CD4-positive, alpha-beta T cell (primary cell): Measurements from ENCODE around the gene ASTN1. TPM values are rescaled to one million over a fixed set of nuclear protein-coding genes. Genes with fewer than 3 reads are reported as not detected.

Source experiments
- ATAC-seq: fragments of 200-7000 bp; cut with Tn5 transposase; one replicate; pipeline ENCODE4 v1.10.0; 2022; ENCODE audit warnings: mild to moderate bottlenecking; ENCODE audit not compliant: poor library complexity
- CTCF ChIA-PET: fragments of 350-600 bp; sonication (Branson Sonifier 250); formaldehyde crosslinking; loops from one replicate; lab custom pipeline; 2021; ENCODE audit warnings: antibody characterized with exemption, inconsistent platforms; lab: Charles Lee
- POLR2A ChIA-PET: fragments of 350-600 bp; sonication (Branson Sonifier 250); formaldehyde crosslinking; loops from one replicate; lab custom pipeline; 2021; ENCODE audit warnings: antibody characterized with exemption, inconsistent platforms; lab: Charles Lee
- DNase-seq, 14 experiments: peaks; one replicate each; pipeline ENCODE4 v3.0.0-alpha.2; 2013 to 2020; ENCODE audit warnings: mixed read lengths in 2 of 14
- H3K27ac ChIP-seq, 2 donors: one replicate each; pipeline versions ENCODE4 v1.5.1 to v1.7.0; 2013; ENCODE audit warnings: low read length in 2 of 2, low read depth in 1 of 2, mild to moderate bottlenecking in 1 of 2
- H3K27me3 ChIP-seq, 2 experiments: 1 replicate in 1 of 2; 2 replicates in 1 of 2; pipeline versions ENCODE4 v1.6.1 to v1.7.0; 2013; ENCODE audit warnings: low read length in 2 of 2, control low read depth in 1 of 2, mild to moderate bottlenecking in 1 of 2, moderate library complexity in 1 of 2; ENCODE audit not compliant: insufficient read depth in 2 of 2, control insufficient read depth in 1 of 2
- H3K36me3 ChIP-seq: one replicate; pipeline ENCODE4 v1.6.1; 2013; ENCODE audit warnings: low read length, control low read depth; ENCODE audit not compliant: insufficient read depth
- H3K4me1 ChIP-seq: one replicate; pipeline ENCODE4 v1.6.1; 2013; ENCODE audit warnings: low read length, control low read depth; ENCODE audit not compliant: insufficient read depth
- H3K4me3 ChIP-seq: one replicate; pipeline ENCODE4 v1.5.1; 2013; ENCODE audit warnings: mild to moderate bottlenecking, low read length, moderate library complexity
- H3K9me3 ChIP-seq, 2 experiments: 1 replicate in 1 of 2; 2 replicates in 1 of 2; pipeline versions ENCODE4 v1.6.1 to v1.7.0; 2013; ENCODE audit warnings: low read length in 2 of 2, mild to moderate bottlenecking in 2 of 2, control low read depth in 1 of 2, moderate library complexity in 1 of 2; ENCODE audit not compliant: control insufficient read depth in 1 of 2, insufficient read depth in 1 of 2
- H3K27ac Mint-ChIP-seq: one replicate; pipeline ENCODE4 v1.8.0; 2020; ENCODE audit warnings: mixed read lengths
- H3K27me3 Mint-ChIP-seq: one replicate; pipeline ENCODE4 v1.8.0; 2021; ENCODE audit warnings: mixed read lengths
- H3K36me3 Mint-ChIP-seq: one replicate; pipeline ENCODE4 v1.8.0; 2021; ENCODE audit warnings: low read depth, mixed read lengths
- H3K4me1 Mint-ChIP-seq: one replicate; pipeline ENCODE4 v1.8.0; 2021; ENCODE audit warnings: low read depth, mixed read lengths
- H3K4me3 Mint-ChIP-seq: one replicate; pipeline ENCODE4 v1.8.0; 2020; ENCODE audit warnings: mild to moderate bottlenecking, mixed read lengths
- H3K9me3 Mint-ChIP-seq: one replicate; pipeline ENCODE4 v1.8.0; 2020; ENCODE audit warnings: mixed read lengths
- intact Hi-C, 2 experiments: fragments of 100-400 bp; cut with DNase I in 1 of 2; cut with micrococcal nuclease in 1 of 2; formaldehyde crosslinking; loops; one replicate each; pipeline versions ENCODE4 v1.15.1 to v1.9.0; 2023 to 2025; cut with DNase I, micrococcal nuclease
- total RNA-seq, 174 experiments: library from RNA in 2 of 174; stranded (reverse) in 2 of 174; gene quantifications; one replicate each; pipeline ENCODE4 v1.2.3 and lab custom pipeline; 2021 to 2026
- TF ChIP-seq, protein P1 (sequence below): fragments of 200-600 bp; IDR thresholded peaks from one replicate; pipeline ENCODE4 v1.8.0; 2022; ENCODE audit warnings: antibody characterized with exemption, mild to moderate bottlenecking

ASTN1 gene
- total RNA-seq, 2 experiments from 2014 or later: not detected

DNA sequence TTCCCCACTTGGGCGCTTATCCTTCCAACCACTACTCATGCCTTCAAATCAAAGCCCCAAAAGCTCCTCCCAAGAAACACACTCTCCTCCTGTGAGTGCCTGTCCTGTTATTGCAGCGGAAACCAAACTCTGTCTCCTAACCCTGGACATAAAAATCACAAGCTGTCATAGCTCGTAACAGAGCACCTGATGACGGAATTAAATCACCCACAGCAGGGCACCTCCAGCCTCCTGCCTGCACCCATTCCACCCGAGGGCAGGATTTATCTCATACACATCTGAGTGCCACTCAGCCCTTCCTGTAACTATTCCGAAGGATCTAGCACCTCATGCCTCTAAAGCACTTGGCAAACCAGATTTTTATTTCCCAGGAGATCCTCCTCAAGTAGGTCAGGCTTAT is 100.9 kb downstream of the ASTN1 start:
- Mint-ChIP-seq H3K36me3 (no peaks in the 10 kb centered on the region), H3K9me3 (no peaks in the 10 kb centered on the region), H3K27me3 (no peaks in the 10 kb centered on the region), H3K4me3 (no peak overlapping the region), H3K27ac (no peak overlapping the region), H3K4me1 (no peaks in the 10 kb centered on the region)
- H3K36me3 ChIP-seq: no peaks in the 10 kb centered on the region
- ChIA-PET CTCF (no interaction called here), POLR2A (no interaction called here)
- H3K4me1 ChIP-seq: no peaks in the 10 kb centered on the region
- H3K27ac ChIP-seq: no peak overlapping the region
- intact Hi-C loops: no loop called here
- no peaks in the 10 kb centered on the region for H3K27me3 ChIP-seq
- TF ChIP-seq, protein P1, sequence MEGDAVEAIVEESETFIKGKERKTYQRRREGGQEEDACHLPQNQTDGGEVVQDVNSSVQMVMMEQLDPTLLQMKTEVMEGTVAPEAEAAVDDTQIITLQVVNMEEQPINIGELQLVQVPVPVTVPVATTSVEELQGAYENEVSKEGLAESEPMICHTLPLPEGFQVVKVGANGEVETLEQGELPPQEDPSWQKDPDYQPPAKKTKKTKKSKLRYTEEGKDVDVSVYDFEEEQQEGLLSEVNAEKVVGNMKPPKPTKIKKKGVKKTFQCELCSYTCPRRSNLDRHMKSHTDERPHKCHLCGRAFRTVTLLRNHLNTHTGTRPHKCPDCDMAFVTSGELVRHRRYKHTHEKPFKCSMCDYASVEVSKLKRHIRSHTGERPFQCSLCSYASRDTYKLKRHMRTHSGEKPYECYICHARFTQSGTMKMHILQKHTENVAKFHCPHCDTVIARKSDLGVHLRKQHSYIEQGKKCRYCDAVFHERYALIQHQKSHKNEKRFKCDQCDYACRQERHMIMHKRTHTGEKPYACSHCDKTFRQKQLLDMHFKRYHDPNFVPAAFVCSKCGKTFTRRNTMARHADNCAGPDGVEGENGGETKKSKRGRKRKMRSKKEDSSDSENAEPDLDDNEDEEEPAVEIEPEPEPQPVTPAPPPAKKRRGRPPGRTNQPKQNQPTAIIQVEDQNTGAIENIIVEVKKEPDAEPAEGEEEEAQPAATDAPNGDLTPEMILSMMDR: no peak
- ATAC-seq (no peak), DNase-seq (no peak)
- peaks cover 0 to 5% of the 10 kb centered on the region in 2 experiments for H3K9me3 ChIP-seq
- H3K4me3 ChIP-seq: no peak overlapping the region

DNA sequence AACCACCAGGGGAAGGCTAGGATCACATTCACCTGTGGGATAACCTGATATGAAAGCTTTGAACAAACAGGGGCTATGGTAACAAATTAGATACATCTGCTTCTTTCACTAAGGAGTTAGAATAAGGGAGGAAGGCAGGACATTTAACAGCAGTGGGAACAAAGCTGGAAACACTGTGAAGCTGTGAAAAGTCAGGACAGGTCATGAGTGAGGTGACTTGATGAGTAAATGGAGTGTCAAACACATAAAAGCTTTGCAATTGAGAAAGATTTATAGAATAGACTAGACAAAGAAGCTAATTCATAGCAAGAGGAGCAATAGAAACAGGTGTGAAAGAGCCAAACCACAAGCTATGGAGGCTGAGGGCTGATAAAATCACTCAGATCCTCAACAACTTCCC is 110.0 kb downstream of the ASTN1 start:
- no peaks in the 10 kb centered on the region for H3K4me1 Mint-ChIP-seq
- POLR2A ChIA-PET: no interaction called here
- H3K27ac Mint-ChIP-seq: no peak overlapping the region

DNA sequence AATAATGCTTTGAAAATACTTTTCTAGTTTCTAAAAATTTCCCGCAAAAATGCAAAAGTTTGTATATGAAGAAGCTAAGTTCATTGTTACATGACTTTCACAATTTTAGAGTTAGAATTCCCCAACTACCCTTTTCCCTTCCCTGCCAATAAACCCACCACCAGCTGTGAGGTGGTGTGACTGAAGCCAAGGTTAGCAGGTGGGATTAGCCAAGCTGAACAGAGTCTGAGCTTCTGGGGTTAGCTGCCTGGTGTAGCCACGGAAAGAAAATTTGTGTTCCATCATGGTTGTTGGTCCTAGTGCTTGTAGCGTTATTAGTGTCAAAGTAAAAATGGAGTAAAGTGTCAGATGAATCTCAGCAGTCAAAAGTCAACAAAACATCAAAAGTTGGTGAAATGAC is 110.9 kb downstream of the ASTN1 start:
- CTCF ChIA-PET: no interaction called here
- Histone ChIP-seq H3K4me1 (no peaks in the 10 kb centered on the region), H3K27ac (no peak overlapping the region), H3K9me3 (no peaks in the 10 kb centered on the region), H3K36me3 (no peaks in the 10 kb centered on the region), H3K27me3 (no peaks in the 10 kb centered on the region), H3K4me3 (no peak overlapping the region)
- Mint-ChIP-seq H3K36me3 (no peaks in the 10 kb centered on the region), H3K9me3 (no peaks in the 10 kb centered on the region), H3K27me3 (no peaks in the 10 kb centered on the region), H3K4me3 (no peak overlapping the region), H3K4me1 (no peaks in the 10 kb centered on the region), H3K27ac (no peak overlapping the region)
- TF ChIP-seq, protein P1: no peak
- intact Hi-C loops: no loop called here
- ATAC-seq (no peak), DNase-seq (no peak)
- POLR2A ChIA-PET: no interaction called here

More for the DNA sequence above, 110.0 kb downstream of the ASTN1 start:
- no peak overlapping the region for H3K27ac ChIP-seq
- DNase-seq: no peak
- no peaks in the 10 kb centered on the region for H3K4me1 ChIP-seq
- H3K36me3 ChIP-seq: no peaks in the 10 kb centered on the region
- no peaks in the 10 kb centered on the region for H3K9me3 ChIP-seq
- Mint-ChIP-seq H3K27me3 (no peaks in the 10 kb centered on the region), H3K4me3 (no peak overlapping the region), H3K9me3 (no peaks in the 10 kb centered on the region), H3K36me3 (no peaks in the 10 kb centered on the region)
- ATAC-seq: no peak
- intact Hi-C loops: no loop called here
- no peak overlapping the region for H3K4me3 ChIP-seq
- TF ChIP-seq, protein P1: no peak
- H3K27me3 ChIP-seq: no peaks in the 10 kb centered on the region
- CTCF ChIA-PET: no interaction called here
